Measurements from ENCODE around the gene ARL8A.
"Not testable (repeated sequence)": the region's sequence is repeated elsewhere in the genome, so short reads cannot be mapped to it uniquely, and the experiment has no call there.

ARL8A gene

DNA sequence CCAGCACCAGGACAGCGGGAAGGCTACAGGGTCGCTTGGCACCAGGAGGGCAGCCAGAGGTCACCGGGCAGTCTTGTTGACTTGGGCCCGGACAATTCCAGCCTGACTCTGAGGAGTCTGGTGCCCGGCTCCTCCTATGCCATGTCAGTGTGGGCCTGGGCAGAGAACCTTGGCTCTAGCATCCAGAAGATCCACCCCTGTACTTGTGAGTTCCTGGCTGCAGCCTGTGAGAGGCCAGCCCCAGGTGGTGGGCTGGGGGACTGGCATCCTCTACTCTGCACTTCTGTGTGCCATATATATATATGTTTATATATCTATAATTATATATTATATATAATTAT, 27.4 kb upstream of the ARL8A start:
- DNase-seq = no peak

DNA sequence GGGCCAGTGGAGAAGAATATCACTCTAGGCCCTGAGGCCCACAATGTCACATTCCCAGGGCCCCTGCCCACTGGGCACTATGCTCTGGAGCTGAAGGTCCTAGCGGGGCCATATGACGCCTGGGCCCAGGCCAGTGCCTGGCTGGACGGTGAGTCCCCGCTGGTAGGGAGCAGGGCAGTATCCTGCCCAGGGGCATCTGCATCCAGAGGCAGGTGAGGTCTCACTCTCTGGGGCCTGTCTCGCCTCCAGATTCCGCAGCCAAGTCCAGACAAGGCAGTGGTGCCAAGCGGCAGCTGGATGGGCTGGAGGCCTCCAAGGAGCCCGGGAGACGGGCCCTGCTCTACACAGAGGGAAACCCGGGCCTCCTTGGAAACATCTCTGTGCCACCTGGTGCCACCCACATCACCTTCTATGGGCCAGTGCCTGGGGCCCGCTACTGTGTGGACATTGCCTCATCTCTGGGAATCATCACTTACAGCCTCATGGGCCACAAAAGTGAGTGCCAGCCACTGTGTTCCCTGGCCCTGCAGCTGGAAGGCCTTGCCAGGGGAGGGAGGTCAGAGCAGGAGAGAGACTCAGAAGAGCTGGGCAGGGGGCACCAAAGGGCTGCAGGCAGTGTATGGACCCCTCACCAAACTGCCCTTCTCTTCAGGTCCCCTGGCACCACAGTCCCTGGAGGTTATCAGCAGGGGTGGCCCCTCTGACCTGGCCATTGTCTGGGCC, 26.9 kb upstream of the ARL8A start:
- no peak for DNase-seq

DNA sequence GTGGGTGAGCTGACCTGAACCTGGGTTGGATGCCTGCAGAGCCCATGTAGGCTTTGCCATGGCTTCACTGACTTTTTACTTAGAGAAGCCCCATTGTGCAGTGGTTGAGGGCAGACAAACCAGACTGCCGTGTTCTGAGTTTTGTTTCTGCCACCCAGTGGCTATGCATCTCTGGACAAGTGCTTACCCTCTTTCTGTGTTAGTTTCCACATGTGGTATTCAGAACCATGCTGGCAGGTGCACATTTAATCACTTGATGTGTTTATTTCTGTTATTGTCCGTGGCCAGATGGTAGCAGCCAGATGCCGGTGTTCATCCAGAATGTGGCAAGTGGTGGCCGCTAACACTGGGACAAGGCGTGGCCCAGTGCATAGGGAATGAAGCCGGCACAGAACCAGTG, 26.2 kb upstream of the ARL8A start:
- DNase-seq = no peak

DNA sequence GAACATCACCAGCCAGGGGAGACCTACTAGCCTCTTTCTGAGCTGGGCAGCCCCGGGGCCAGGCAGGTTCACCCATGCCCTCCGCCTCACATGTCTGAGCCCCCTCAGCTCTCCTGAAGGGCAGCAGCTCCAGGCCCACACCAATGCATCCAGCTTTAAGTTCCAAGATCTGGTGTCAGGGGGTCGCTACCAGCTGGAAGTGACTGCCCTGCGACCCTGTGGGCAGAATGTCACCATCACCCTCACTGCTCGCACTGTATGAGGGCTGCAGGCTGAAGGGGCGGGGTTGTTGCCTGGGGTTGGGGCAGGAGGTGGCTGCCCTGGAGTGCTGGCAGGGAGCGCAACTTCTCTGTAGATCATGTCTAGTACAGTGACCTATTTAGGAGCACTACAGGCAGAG, 24.3 kb upstream of the ARL8A start:
- DNase-seq = no peak

DNA sequence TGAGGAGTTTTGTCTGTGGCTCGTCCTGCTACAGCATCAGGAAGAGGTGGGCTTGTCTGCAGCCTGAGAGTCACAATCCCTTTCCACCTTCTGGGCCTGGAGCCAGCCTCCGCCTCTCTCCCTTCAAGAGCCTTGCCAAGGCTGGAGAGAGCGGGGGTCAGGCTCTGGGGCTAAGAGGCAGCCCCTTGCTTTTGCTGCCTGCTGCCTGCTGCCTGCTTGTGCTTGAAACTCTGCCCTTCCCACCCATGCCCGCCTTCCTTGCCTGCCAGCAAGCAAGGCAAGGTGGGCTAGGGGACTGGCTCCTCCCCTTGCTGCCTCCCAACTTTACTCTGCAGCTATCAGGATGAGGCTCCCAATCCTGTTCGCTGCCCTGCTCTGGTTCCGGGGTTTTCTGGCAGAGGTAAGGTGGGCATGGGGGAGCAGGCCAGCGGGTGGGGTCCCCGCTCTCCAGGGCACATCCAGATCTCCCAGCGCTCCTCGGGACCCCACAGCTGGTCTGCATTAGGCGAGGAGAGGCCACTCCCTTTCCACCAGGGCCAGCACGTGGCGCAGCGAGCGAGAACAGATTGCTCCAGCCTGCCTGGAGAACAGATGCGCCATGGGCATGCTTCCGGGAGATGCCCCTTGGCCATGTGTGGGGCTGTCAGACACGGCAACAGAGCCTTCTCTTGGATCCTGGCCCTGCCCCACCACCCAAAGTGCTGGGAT, 23.3 kb upstream of the ARL8A start:
- DNase-seq = no peak

DNA sequence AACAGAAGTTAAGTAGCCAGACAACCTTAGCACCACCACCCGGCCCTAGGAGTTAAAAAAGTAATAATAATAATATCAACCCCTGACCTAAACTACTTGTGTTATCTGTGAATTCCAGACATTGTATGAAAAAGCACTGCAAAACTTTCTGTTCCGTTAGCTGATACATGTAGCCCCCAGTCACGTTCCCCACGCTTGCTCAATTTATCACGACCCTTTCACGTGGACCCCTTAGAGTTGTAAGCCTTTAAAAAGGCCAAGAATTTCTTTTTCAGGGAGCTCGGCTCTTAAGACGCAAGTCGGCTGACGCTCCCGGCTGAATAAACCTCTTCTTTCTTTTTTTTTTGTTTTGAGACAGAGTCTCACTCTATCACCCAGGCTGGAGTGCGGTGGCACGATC, 22.5 kb upstream of the ARL8A start:
- DNase-seq = not testable (repeated sequence)

DNA sequence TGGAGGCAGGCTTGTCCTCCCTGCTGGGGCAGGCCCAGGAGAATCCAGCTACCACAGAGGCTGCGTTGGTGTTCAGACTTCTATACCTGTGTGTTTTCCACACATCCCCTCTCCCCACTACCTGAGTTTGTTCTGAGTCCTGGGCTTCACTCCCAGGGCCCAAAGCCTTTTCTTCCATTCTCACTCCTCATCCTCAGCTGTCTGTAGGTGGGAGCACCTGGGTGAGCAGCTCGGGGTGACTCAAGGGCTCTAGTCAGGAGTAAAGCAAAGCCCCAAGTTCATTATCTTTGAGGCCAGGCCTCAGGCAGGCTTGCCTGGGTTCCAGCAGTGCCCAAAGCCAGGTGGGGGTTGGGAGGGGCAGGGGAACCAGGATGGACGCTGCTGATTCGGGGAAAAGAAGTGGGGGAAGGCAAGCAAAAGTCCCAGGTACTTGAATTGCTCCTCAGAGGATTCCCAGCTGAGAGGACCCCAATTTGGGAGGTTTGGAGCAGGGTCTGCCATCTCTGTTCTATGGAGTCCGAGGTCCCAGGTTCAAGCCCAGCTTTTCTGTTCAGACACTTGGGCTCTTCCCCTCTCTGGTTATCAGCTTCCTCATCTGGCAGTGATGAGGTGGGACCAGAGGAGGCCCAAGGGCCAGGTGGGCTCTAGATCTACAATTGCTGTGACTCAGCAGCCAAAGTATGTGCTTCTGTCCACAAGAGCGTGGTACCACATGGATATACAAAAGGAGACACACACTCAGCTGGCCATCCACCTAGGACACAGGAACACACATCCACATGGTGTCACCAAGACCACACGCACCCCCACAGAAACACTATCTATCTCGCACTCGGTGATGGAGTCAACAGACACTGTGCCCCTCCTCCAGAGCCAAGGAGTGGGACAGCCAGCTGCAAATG, 21.7 kb upstream of the ARL8A start:
- no peak for DNase-seq

DNA sequence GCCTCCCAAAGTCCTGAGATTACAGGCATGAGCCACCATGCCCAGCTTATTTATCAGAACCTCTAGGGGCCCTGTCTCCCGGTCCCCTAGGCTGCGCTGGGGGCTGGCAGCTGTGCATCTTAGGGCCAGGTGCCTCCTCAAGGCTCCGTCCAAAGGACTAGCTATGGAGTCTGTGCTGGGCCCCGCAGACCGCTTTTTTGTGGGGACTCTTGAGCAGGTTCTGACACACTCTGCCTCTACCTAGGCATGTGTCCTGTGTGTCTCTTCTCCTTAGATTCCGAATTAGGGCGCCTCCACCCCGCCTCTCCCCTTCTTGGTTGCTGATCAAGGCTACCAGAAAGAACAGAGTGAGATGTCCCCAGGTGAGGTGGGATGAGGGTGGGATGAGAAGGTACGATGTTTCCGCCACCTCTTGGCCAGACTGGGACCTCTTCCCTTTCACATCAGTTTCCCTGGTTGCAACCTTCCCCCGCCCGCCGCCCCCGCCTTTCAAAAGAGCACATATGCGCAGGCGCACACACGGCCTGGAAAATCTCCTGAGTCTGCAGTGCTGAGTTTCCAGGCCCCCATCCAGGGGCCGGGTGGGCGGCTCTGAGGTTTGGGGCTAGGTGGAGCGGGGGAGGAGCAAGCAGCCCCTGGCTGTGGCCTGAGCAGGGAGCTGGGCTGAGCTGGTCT, 20.9 kb upstream of the ARL8A start:
- peak; percentile 62 for DNase-seq

DNA sequence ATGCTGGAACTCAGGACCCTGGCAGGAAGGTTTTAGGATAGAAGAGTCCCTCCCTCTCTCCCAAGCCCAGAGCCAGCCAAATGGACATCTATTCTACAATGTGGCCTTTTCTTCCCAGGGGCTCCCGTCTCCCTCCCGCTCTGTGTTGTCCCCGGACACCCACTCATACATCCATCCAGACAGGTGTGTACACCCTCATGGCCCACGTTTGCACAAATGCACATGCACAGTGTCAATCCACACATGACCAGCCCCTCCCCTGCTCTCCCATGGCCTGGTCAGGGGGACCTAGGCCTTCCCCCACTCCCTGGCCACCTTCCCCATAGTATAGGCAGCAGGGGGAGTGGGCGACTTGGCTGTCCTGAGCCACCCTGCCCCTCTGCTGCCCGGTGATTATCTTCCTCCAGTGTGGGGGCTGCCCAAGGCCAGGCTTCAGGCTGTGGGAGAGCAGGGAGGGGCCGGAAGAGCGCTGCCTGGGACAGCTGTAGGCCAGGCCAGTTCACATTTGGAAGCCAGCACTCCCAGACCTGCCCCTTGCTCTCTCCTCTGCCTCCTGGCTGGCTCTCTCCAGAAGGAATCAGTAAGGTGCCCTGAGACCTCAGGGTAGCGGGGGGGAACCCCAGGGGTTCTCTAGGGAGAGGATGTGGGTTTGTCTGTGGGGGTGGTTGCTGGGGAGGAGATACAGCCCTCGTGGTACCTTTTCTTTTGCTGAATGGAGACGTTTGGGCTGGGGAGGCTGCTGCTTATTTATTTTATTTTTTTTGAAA, 19.9 kb upstream of the ARL8A start:
- DNase-seq = peak; percentile 81

DNA sequence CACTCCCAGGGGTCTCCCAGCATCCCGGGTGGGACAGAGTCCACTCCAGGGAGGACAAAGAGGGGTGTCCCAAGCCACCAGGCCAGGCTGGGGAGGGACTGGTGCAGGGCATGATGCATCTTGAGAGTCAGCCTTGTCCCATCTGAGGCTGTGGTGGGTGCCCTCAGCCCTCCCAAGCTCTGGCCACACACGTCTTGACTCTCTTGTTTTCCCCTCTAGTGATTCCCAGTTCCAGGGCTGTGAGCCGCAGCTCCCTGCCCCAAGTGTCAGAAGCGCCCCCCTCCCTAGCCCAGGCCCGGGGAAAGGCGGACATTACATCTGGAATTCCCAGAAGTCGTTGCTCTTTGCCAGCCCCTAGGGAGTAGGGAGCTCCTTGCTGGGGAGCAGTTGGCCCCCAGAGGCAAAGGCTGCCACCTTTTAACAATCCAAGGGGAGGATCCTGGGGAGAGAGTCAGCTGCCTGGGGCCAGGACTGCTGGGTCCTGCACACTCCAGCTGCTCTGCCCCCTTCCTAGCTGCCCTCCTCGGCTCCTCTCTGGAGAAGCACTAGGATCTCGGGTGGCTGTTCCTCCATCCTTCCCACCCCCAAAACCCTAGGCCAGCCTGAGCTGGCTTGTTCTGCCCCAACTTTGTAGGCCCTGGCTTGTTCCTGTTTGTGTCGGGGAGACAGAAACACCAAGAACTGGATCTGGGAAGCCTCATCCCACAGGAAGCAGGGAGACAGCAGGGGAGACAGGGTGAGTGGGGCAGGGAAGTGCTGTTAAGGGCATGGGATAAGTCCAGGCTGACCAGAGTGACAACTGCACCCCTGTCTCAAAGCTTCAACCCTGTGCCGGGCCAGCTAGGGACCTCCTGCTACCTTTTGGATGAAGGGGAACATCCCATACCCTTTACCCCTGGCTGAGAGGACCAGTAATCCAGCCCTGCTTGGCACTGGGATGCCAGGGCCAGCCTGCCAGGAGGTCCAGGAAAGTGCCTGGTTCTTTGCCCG, 19.0 kb upstream of the ARL8A start:
- DNase-seq = no peak

DNA sequence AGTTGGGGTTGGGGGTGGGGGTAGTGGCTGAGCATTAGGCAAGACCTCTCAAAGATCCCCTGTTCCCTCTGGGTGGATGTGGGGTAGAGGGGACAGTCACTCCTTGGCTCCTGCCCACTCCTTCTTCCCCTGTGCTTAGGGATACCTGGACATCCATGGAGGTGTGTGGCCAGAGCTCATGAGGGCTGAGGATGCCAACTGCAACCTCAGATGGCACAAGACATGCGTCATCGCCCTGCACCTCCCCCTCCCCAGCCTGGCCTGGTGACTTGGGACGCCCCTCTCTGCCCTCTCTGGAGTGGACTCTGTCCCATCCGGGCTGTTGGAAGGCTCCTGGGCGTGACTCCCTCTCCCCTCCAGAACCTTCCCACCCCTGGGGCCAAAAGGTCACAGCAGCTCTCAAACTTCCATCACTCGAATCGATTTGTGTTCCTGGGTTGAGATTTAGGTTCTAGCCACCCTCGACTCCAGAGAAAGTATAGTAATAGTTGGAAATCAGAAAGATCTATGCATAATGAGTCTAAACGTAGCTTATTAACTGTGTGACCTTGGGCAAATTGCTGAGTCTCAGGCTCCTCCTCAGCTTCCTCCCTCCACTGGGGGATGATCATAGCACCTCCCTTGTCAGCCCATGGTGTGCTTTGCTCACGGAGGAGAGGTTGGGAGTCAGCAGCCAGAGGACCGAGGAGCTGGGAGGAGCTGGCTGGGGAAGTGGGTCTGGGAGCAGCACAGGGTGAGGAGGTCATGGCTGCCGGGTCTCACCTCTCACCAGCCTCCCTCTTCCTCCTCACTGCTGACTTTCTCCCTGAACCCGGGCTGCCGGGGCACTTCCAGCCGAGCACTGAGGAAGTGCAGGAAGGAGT, 18.1 kb upstream of the ARL8A start:
- DNase-seq = peak; percentile 62

DNA sequence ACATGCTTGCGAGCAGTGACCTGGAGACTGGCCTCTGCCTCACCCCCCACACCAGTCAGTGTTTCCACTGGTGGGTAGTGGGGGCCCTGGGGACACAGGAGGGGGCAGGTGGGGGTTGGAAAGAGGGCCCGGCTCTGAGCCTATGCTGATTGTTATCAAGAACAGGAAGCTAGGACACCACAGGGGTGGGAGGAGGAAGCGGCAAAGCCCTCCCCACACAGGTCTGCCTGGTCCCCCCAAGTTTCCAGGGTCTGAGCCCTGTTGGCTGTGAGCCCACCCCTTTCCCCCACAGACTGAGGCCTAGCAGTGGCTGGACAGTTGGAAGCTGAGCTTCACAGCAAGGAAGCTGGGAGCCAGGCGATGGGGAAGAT, 17.5 kb upstream of the ARL8A start:
- DNase-seq = peak; percentile 68

DNA sequence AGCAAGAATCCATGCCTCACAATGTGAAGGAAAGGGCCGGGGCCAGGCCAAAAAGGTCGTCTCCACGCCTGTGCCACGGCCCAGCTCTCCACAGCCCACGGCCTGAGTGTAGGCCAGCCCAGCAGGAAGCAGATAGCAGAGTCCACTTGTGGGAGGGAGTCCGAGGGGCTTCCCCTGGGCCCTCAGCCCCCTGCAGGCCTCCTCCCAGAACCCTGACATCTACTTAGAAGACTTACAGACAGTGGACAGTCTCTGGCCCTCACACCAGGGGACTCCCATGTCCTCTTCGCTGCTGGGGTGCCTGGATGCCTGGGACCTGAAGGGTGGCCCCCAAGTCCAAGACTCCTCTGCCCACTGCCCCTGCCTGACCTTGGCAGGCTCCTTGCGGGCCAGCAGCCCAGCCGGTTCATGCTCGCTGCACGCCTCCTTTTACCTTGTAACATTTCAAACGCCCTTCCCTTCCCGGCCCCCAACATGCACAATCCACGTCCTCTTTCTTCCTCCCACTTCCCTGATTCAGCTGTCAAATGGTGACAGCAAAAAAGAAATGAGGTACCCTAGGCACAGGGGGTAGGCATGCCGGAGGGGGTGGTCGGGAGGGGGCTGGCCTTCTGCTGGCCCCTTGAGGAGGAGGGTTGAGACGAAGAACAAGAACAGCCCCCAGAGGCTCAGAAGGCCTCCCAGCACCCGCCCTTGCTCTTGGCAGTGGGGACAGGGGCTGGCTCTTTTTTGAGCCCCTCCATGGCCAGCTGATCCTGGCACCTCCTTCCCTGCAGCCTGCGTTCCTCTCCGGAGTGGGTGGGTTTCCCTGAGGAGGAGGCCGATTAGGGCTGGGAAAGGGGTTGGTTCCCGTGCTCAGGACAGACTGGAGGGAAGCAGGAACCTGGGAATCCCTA, 16.9 kb upstream of the ARL8A start:
- no peak for DNase-seq

DNA sequence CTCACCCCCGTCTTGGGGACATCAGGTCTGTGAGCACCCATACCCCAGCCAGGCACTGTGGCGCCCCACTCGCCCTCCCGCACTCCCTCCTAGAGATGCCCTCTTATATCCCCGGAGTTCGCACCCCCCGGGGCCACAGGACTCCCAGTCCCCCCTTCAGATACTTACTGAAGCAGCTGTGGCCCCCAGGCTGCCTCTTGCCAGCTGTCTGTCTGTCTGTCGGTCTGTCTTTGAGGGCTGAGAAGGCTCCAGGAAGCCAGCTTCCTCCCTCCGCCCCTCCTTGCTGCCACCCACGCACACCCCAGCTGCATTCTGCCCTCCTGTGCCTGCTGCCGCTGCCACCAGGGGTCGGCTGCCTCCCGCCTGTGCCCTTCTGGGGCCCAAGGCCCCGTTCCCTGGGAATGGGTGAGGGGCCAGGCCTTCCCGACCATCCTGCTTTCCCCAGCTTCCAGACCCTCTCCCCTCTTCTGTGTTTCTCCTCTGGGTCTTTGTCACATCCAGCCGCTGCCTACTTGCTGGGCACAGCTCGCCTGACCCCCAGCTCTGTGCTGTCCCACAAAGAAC, 15.9 kb upstream of the ARL8A start, which contains the start of gene PTPN7:
Gene PTPN7 (minus strand): TSS at position 226 of the 564 bp plus-strand sequence. CDS start 1,200 bp downstream, outside the sequence.
- peak; percentile 92 for DNase-seq

DNA sequence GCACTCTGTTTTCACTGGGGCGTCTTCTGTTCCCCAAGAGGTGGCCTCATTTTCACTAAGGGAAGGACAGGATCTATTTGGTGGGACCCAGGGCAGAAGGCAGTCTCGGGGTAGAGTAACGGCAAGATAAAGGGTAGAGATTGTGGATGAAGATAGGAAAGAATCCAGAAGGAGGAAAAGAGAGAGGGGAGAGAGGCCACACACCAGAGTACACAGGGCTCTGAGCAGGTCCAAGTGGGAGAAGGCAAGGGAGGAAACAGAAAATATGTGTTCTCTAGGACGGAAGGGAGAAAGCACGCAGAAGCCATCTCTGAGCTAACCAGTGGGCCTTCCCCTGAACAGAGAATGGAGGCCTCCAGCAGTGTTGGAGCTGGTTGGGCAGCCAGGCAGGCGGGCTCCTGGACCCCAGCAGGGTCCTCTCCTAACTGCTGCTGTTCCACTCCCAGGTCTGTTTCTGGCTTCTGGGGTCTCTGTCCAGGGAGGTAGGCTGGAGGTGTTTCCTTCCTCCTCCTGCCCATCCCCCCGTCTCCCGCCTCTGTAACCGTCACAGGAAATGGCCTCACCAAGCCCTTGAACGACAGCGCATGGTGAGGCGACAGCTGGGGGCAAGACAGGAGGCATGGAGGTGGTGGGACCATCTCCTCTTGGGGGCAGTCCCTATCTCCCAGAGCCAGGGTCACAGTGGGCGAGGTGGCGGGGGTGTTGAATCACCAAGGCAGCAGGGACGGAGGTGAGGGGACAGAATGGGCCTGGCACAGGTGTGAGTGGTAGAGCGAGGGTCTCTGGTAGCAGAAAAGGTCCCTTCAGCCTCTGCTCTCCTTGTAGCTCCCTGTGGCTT, 15.2 kb upstream of the ARL8A start:
- peak; percentile 85 for DNase-seq

DNA sequence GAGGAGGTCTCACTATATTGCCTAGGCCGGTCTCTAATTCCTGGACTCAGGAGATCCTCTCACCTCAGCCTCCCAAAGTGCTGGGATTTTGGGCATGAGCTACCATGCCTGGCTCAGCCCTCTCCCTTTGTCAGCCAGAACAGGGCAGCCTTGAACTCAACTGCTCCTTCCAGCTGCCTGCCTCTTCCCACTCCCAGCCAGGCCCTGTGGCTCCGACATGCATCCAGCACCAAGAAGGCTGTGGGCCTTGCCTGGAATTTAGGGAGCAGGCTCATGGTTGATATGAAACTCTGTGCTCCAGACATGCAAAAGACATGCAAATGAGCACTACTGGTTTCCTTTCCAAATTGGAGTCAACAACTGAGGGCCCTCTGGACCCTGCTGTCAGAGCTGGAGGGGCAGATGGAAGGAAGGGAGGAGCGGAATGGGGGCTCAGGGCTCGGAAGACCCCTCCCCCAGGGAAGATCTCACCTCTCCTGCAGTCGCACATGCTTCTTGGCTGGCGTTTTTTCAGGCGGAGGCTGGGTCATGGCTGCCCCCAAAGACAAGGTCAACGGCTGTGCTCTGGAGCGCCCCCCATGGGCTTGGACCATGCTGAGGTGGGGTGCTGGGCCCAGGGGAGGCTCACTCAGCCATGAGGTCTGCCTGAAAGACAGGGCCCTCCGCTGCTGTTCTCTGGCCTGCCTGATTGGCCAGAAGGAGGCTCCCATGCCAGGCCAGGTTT, 14.4 kb upstream of the ARL8A start:
- peak; percentile 72 for DNase-seq

DNA sequence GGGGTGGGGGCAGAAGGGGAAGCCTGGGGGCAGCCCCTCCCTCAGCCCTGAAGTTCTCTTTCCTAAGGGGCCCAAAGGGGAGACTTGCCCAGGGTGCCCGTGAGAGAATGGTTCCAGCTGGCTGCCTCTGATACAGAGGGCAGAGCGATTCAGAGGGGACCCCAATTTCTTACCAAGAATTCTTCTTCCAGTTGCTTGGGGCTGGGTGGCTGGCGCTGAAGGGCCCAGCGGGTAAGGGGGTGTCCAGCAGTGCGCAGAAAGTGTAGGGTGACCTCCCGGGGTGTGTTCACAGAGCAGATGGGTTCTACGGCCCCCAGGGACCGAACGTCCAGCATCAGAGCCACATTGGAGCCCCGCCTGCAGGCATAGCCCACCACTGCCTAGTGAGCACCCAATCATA, 13.4 kb upstream of the ARL8A start:
- no peak for DNase-seq
